ENCODE data around the gene FUNDC2. TPM values are rescaled to one million over a fixed set of nuclear protein-coding genes. Genes with fewer than 3 reads are reported as not detected.

The FUNDC2 gene
- total and polyA plus RNA-seq, 2 of the 13 experiments (the other 11 are each of a cell fraction or from before 2014, with no cell fraction given): 65.3 to 109 TPM

DNA sequence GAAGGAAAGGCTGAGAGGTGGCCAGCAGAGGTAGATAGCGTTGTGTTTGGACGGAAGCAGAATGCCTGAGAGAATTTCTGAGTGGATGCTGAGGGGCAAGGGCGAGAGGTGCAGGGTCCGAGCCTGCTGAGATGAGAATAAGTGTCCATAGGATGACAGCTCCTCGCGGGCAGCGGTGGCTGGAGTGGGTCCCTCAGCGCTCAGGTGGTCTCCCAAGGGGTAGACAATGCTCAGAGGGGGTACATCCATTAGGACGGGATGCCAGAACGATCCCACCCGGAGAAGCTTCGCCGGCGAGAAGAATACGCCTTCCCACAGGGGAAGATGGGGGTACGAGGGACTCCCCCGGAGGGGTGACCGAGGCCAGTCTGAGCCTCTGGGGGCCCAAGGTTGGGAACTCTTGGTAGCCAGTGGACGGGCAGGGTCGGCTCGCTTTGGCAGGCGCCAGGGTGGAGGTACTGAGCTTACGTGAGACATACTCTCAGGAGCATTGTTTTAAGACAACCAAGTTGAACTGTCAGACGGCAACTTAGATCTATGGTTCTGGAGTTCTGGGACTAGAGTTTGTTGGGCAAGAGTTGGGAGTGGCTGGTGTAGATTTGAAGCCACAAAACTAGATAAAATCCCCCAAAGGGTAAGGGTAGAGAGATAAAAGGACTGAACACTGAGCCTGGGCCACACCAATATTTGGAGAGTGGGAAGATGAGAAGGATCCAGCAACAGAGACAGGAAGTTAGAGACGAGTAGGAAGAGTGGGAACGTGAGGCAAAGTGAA is 60.5 kb downstream of the FUNDC2 start:
- H3K36me3 ChIP-seq (replicated peaks in 1 of 2; ENCODE audit: control insufficient read depth in 1 of 2, insufficient read depth in 2 of 2, low read length in 2 of 2): peaks cover 1 to 6% of the 10 kb centered on the region in 2 experiments; a peak in 2 of 5 replicates
- in situ Hi-C loops (cut with HindIII; ENCODE audit: extremely low pct_ligation_motif_present, low pct_unique_long_range_greater_than_20kb) (loop anchor here (10.0 kb wide), 1 partner anchor 102 kb away; no protein-coding TSS in a partner anchor), intact Hi-C loops (cut with micrococcal nuclease; ENCODE audit: unreplicated experiment) (no loop called here)
- no peak overlapping the region for H3K4me2 ChIP-seq (ENCODE audit: low read depth, low read length)
- no peaks in the 10 kb centered on the region for H3K4me1 ChIP-seq (ENCODE audit: insufficient read depth, low read length)
- H3K9me3 ChIP-seq (ENCODE audit: low read length): no peaks in the 10 kb centered on the region
- H4K20me1 ChIP-seq (ENCODE audit: insufficient read depth, low read length): no peaks in the 10 kb centered on the region
- no TSS peak for BruUV-seq (replicated peaks)
- no peak overlapping the region for H2AFZ ChIP-seq (ENCODE audit: low read length)
- ChIA-PET POLR2A (no interaction called here), CTCF (ENCODE audit: low intra/inter-chr PET ratio, low total read pairs) (interaction anchor here (1.1 kb wide), 1 partner anchor 106 kb away, joined by 5 read pairs; no protein-coding TSS in a partner anchor)
- no peak for DNase-seq (ENCODE audit: low spot score)
- ATAC-seq: no peak
- 98% methylated on average over 16 of the region's 26 CpGs for WGBS (ENCODE audit: low lambda C conversion rate)
- no peak for FAIRE-seq
- no peak overlapping the region for H3K4me3 ChIP-seq (replicated peaks in 1 of 3; ENCODE audit: insufficient read depth in 1 of 3, low read depth in 2 of 3, low read length in 3 of 3)
- no peak overlapping the region for H3K9ac ChIP-seq (ENCODE audit: insufficient read depth, low read depth, low read length)
- no peaks in the 10 kb centered on the region for H3K79me2 ChIP-seq (ENCODE audit: insufficient read depth, low read length)
- H3K27ac ChIP-seq (ENCODE audit: extremely low read length, insufficient read depth, low read length): no peak overlapping the region
- H3K27me3 ChIP-seq (ENCODE audit: control insufficient read depth in 1 of 2, insufficient read depth in 2 of 2, low read length in 2 of 2): no peaks in the 10 kb centered on the region
- no peak for TF ChIP-seq ZNF839 (CRISPR knock-in tag; IDR thresholded peaks at IDR 0.05; ENCODE audit: borderline replicate concordance)
- no peak for TF ChIP-seq ZMYM4 (CRISPR knock-in tag; IDR thresholded peaks at IDR 0.05)
- TF ChIP-seq IKZF1 (IDR thresholded peaks at IDR 0.05): no peak
- TF ChIP-seq MTA3 (CRISPR knock-in tag; IDR thresholded peaks at IDR 0.05): no peak

DNA sequence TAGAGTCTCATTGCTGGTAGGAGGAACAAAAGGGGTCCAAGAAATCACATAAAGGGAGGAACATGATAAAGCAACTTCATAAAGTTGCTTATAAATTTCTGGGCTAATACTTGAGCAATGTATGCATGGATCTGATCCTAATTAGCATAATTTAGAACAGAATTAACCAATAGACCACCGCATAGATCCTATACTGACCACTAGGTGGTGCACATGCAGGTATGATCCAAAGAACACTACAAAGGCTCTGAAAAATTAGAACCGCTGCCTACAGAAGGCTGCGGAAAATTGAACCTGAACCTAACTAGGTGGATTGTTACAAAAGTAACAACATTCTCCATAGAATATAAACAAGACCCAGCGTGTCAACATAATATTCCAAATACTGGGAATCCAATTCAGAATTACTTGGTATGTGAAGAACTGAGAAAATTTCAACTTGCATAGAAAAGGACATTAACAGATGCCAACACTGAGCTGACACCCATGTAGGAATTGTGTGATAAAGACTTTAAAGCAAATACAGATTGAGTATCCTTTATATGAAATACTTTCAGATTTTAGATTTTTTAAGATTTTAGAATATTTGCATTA is 67.9 kb downstream of the FUNDC2 start:
- no peak overlapping the region for H3K4me3 ChIP-seq (replicated peaks in 1 of 3; ENCODE audit: insufficient read depth in 1 of 3, low read depth in 2 of 3, low read length in 3 of 3)
- no TSS peak for BruUV-seq (replicated peaks)
- no peaks in the 10 kb centered on the region for H4K20me1 ChIP-seq (ENCODE audit: insufficient read depth, low read length)
- H3K27ac ChIP-seq (ENCODE audit: extremely low read length, insufficient read depth, low read length): no peak overlapping the region
- H3K79me2 ChIP-seq (ENCODE audit: insufficient read depth, low read length): no peaks in the 10 kb centered on the region
- H3K4me2 ChIP-seq (ENCODE audit: low read depth, low read length): no peak overlapping the region
- 63% methylated on average over 4 of the region's 4 CpGs for WGBS (ENCODE audit: low lambda C conversion rate)
- in situ Hi-C loops (cut with HindIII; ENCODE audit: extremely low pct_ligation_motif_present, low pct_unique_long_range_greater_than_20kb) (loop anchor here (10.0 kb wide), 1 partner anchor 730 kb away; no protein-coding TSS in a partner anchor), intact Hi-C loops (cut with micrococcal nuclease; ENCODE audit: unreplicated experiment) (loop anchor here (1.0 to 2.0 kb wide), 2 partner anchors 42 to 55 kb away; no protein-coding TSS in a partner anchor)
- no peaks in the 10 kb centered on the region for H3K4me1 ChIP-seq (ENCODE audit: insufficient read depth, low read length)
- no peaks in the 10 kb centered on the region for H3K9me3 ChIP-seq (ENCODE audit: low read length)
- H3K36me3 ChIP-seq (replicated peaks in 1 of 2; ENCODE audit: control insufficient read depth in 1 of 2, insufficient read depth in 2 of 2, low read length in 2 of 2): peaks cover 0 to 10% of the 10 kb centered on the region in 2 experiments; a peak in 2 of 5 replicates
- CTCF ChIA-PET (ENCODE audit: low intra/inter-chr PET ratio, low total read pairs): interaction anchor here (1.4 to 1.9 kb wide), 2 partner anchors 43 to 55 kb away, joined by 3 to 8 read pairs; no protein-coding TSS in a partner anchor
- no peak overlapping the region for H2AFZ ChIP-seq (ENCODE audit: low read length)
- no peaks in the 10 kb centered on the region for H3K27me3 ChIP-seq (ENCODE audit: control insufficient read depth in 1 of 2, insufficient read depth in 2 of 2, low read length in 2 of 2)
- H3K9ac ChIP-seq (ENCODE audit: insufficient read depth, low read depth, low read length): no peak overlapping the region
- DNase-seq (ENCODE audit: low spot score) (peak; percentile 20), ATAC-seq (peak; percentile 67), FAIRE-seq (no peak)
- POLR2A ChIA-PET: no interaction called here
- TF ChIP-seq ZNF264 (CRISPR knock-in tag; IDR thresholded peaks at IDR 0.05): no peak
- no peak for TF ChIP-seq KLF16 (CRISPR knock-in tag; IDR thresholded peaks at IDR 0.05)
- TF ChIP-seq, protein P1, sequence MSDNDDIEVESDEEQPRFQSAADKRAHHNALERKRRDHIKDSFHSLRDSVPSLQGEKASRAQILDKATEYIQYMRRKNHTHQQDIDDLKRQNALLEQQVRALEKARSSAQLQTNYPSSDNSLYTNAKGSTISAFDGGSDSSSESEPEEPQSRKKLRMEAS (IDR thresholded peaks at IDR 0.05): no peak
- no peak for TF ChIP-seq ZBTB3 (CRISPR knock-in tag; IDR thresholded peaks at IDR 0.05; ENCODE audit: borderline replicate concordance, low read depth)
- no peak for TF ChIP-seq ZNF367 (CRISPR knock-in tag; IDR thresholded peaks at IDR 0.05; ENCODE audit: borderline replicate concordance)
- TF ChIP-seq ZMAT5 (CRISPR knock-in tag; IDR thresholded peaks at IDR 0.05; ENCODE audit: borderline replicate concordance, low read depth): no peak
- no peak for TF ChIP-seq TEAD3 (CRISPR knock-in tag; optimal IDR thresholded peaks at IDR 0.05; ENCODE audit: borderline replicate concordance)
- no peak for TF ChIP-seq ZNF782 (CRISPR knock-in tag; IDR thresholded peaks at IDR 0.05; ENCODE audit: borderline replicate concordance)
- TF ChIP-seq, protein P2, sequence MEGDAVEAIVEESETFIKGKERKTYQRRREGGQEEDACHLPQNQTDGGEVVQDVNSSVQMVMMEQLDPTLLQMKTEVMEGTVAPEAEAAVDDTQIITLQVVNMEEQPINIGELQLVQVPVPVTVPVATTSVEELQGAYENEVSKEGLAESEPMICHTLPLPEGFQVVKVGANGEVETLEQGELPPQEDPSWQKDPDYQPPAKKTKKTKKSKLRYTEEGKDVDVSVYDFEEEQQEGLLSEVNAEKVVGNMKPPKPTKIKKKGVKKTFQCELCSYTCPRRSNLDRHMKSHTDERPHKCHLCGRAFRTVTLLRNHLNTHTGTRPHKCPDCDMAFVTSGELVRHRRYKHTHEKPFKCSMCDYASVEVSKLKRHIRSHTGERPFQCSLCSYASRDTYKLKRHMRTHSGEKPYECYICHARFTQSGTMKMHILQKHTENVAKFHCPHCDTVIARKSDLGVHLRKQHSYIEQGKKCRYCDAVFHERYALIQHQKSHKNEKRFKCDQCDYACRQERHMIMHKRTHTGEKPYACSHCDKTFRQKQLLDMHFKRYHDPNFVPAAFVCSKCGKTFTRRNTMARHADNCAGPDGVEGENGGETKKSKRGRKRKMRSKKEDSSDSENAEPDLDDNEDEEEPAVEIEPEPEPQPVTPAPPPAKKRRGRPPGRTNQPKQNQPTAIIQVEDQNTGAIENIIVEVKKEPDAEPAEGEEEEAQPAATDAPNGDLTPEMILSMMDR (CRISPR knock-in tag; IDR thresholded peaks at IDR 0.05): peak; percentile 53
- no peak for TF ChIP-seq ZNF101 (CRISPR knock-in tag; IDR thresholded peaks at IDR 0.05; ENCODE audit: borderline replicate concordance, low read depth)

Measured in HepG2 (cell line).